Liver (tissue), 9 donors: Measurements from ENCODE around the gene SOX11. TPM values are rescaled to one million over a fixed set of nuclear protein-coding genes. Genes with fewer than 3 reads are reported as not detected.

Experiments
- DNase-seq: peaks from one replicate; pipeline ENCODE4 v3.0.0-alpha.2; 2017; ENCODE audit warnings: low spot score
- H3K27ac ChIP-seq, 2 donors: one replicate each; pipeline ENCODE4 v1.7.0; 2013; ENCODE audit warnings: inconsistent platforms in 2 of 2, low read length in 2 of 2, control low read depth in 1 of 2, low read depth in 1 of 2, mild to moderate bottlenecking in 1 of 2
- H3K27me3 ChIP-seq, 4 donors: one replicate each; pipeline versions ENCODE4 v1.6.1 to v1.7.0; 2013; ENCODE audit warnings: low read length in 3 of 4, inconsistent platforms in 1 of 4, mild to moderate bottlenecking in 1 of 4, moderate library complexity in 1 of 4; ENCODE audit not compliant: control insufficient read depth in 4 of 4, insufficient read depth in 4 of 4
- H3K36me3 ChIP-seq, 4 donors: one replicate each; pipeline versions ENCODE4 v1.6.1 to v1.7.0; 2013; ENCODE audit warnings: low read length in 3 of 4, mild to moderate bottlenecking in 3 of 4, low read depth in 1 of 4, moderate library complexity in 1 of 4; ENCODE audit not compliant: control insufficient read depth in 4 of 4, insufficient read depth in 3 of 4
- H3K4me1 ChIP-seq, 4 donors: one replicate each; pipeline versions ENCODE4 v1.6.1 to v1.7.0; 2013; ENCODE audit warnings: low read length in 3 of 4, mild to moderate bottlenecking in 3 of 4, moderate library complexity in 1 of 4; ENCODE audit not compliant: control insufficient read depth in 4 of 4, insufficient read depth in 4 of 4
- H3K4me3 ChIP-seq, 3 donors: one replicate each; pipeline versions ENCODE4 v1.6.1 to v1.7.0; 2013; ENCODE audit warnings: low read length in 3 of 3, control low read depth in 1 of 3, low read depth in 1 of 3, mild to moderate bottlenecking in 1 of 3
- H3K9ac ChIP-seq, 2 donors: one replicate each; pipeline ENCODE4 v1.7.0; 2013; ENCODE audit warnings: low read length in 2 of 2, mild to moderate bottlenecking in 2 of 2, moderate library complexity in 2 of 2, control low read depth in 1 of 2, low read depth in 1 of 2
- H3K9me3 ChIP-seq, 4 donors: one replicate each; pipeline versions ENCODE4 v1.6.1 to v1.7.0; 2013; ENCODE audit warnings: low read length in 3 of 4; ENCODE audit not compliant: control insufficient read depth in 4 of 4
- CTCF ChIP-seq: fragments of 150-350 bp; IDR thresholded peaks from 2 replicates; pipeline ENCODE4 v1.5.1; 2017; ENCODE audit warnings: improper control_type of control experiment, low read depth, low read length; ENCODE audit not compliant: missing input control
- EGR1 ChIP-seq, 2 donors: IDR thresholded peaks; 2 replicates each; pipeline ENCODE4 v1.6.1; 2016 to 2018; ENCODE audit warnings: antibody characterized with exemption in 2 of 2, low read depth in 2 of 2
- FOXA1 ChIP-seq: IDR thresholded peaks from 2 replicates; pipeline ENCODE4 v1.6.1; 2016; ENCODE audit warnings: antibody characterized with exemption
- FOXA2 ChIP-seq: IDR thresholded peaks from 2 replicates; pipeline ENCODE4 v1.6.1; 2016; ENCODE audit warnings: antibody characterized with exemption
- HNF4A ChIP-seq, 2 donors: conservative IDR thresholded peaks; 2 replicates each; pipeline ENCODE4 v1.6.1; 2016; ENCODE audit warnings: antibody characterized with exemption in 2 of 2, mild to moderate bottlenecking in 2 of 2
- HNF4G ChIP-seq: IDR thresholded peaks from 2 replicates; pipeline ENCODE4 v1.6.1; 2016; ENCODE audit warnings: antibody characterized with exemption
- JUND ChIP-seq, 2 donors: IDR thresholded peaks; 2 replicates each; pipeline ENCODE4 v1.6.1; 2016; ENCODE audit warnings: antibody characterized with exemption in 2 of 2
- MAX ChIP-seq: IDR thresholded peaks from 2 replicates; pipeline ENCODE4 v1.6.1; 2016; ENCODE audit warnings: antibody characterized with exemption
- RAD21 ChIP-seq, 2 donors: IDR thresholded peaks; 2 replicates each; pipeline ENCODE4 v1.6.1; 2016; ENCODE audit warnings: antibody characterized with exemption in 2 of 2, mild to moderate bottlenecking in 2 of 2
- RXRA ChIP-seq, 2 donors: IDR thresholded peaks; 2 replicates each; pipeline ENCODE4 v1.6.1; 2017 to 2018; ENCODE audit warnings: antibody characterized with exemption in 2 of 2, mild to moderate bottlenecking in 1 of 2
- SP1 ChIP-seq: IDR thresholded peaks from 2 replicates; pipeline ENCODE4 v1.6.1; 2018; ENCODE audit warnings: antibody characterized with exemption, mild to moderate bottlenecking
- TAF1 ChIP-seq: conservative IDR thresholded peaks from 2 replicates; pipeline ENCODE4 v1.6.1; 2016; ENCODE audit warnings: antibody characterized with exemption, mild to moderate bottlenecking
- YY1 ChIP-seq: IDR thresholded peaks from 2 replicates; pipeline ENCODE4 v1.6.1; 2016; ENCODE audit warnings: antibody characterized with exemption, mild to moderate bottlenecking
- ZBTB33 ChIP-seq: IDR thresholded peaks from 2 replicates; pipeline ENCODE4 v1.6.1; 2016; ENCODE audit warnings: antibody characterized with exemption
- WGBS: extraction: QIAGEN DNeasy Blood & Tissue Kit; methylation state at CpG from one replicate; pipeline ENCODE4 v1.1.7; 2013; 5-methylcytosine and 5-hydroxymethylcytosine counted together
- polyA plus RNA-seq, 2 donors: library from polyadenylated mRNA; stranded (reverse) in 1 of 2; unstranded in 1 of 2; fragments of 200-250 nt in 1 of 2; fragments of >200 nt in 1 of 2; fragmentation: Nextera tagmentation in 1 of 2; extraction: Ambion mirVana in 1 of 2; gene quantifications; one replicate each; pipeline versions ENCODE4 v1.2.1 to v1.2.3, GENCODE V29; 2013 to 2015
- total RNA-seq, 2 donors: library from RNA; depleted of rRNA; stranded (reverse); fragments of >200 nt; gene quantifications; one replicate each; pipeline ENCODE4 v1.2.3, GENCODE V29; 2014
- donor health status: healthy.
- donor health status: healthy.
- donor health status: healthy.
- donor health status: healthy.
- donor health status: healthy.

The SOX11 gene
- total and polyA plus RNA-seq, 4 donors = 0.09 TPM; not detected in 3

- Histone ChIP-seq H3K4me3 (no peak overlapping the region), H3K27me3 (peaks cover 0 to under 1% (median 0%) of the 10 kb centered on the region in 4 donors), H3K36me3 (no peaks in the 10 kb centered on the region), H3K27ac (no peak overlapping the region), H3K9me3 (peaks cover 0 to 1% (median 0%) of the 10 kb centered on the region in 4 donors), H3K4me1 (no peaks in the 10 kb centered on the region), H3K9ac (no peak overlapping the region)
- no peak for DNase-seq
- WGBS = 74% methylated on average over 5 of the region's 5 CpGs
- TF ChIP-seq FOXA2 (no peak), HNF4A (conservative IDR thresholded peaks at IDR 0.05) (no peak), FOXA1 (no peak), YY1 (no peak), HNF4G (no peak)
Observed at GRCh38 chr2:5661362-5661761, 30.8 kb upstream of the SOX11 start.

- Histone ChIP-seq H3K4me3 (no peak overlapping the region), H3K27me3 (peaks cover 0 to 2% (median 0%) of the 10 kb centered on the region in 4 donors), H3K4me1 (no peaks in the 10 kb centered on the region), H3K27ac (no peak overlapping the region), H3K9ac (no peak overlapping the region), H3K36me3 (no peaks in the 10 kb centered on the region), H3K9me3 (peaks cover 0 to 1% (median 0%) of the 10 kb centered on the region in 4 donors)
- DNase-seq = no peak
- 73% methylated on average over 4 of the region's 4 CpGs for WGBS
- no peak for TF ChIP-seq SP1
- TF ChIP-seq MAX = no peak
- TF ChIP-seq CTCF = no peak
- TF ChIP-seq EGR1 (IDR thresholded peaks at IDR 0.05; ENCODE audit: low read depth in 2 of 2) = no peak
- TF ChIP-seq RXRA (IDR thresholded peaks at IDR 0.05) = no peak
- TF ChIP-seq HNF4A (conservative IDR thresholded peaks at IDR 0.05) = no peak
- no peak for TF ChIP-seq FOXA1
- TF ChIP-seq RAD21 (IDR thresholded peaks at IDR 0.05) = no peak
- no peak for TF ChIP-seq ZBTB33
- no peak for TF ChIP-seq TAF1
- TF ChIP-seq FOXA2 = no peak
- TF ChIP-seq HNF4G = no peak
Observed at GRCh38 chr2:5664278-5664681, 27.9 kb upstream of the SOX11 start.

- no peak overlapping the region for H3K4me3 ChIP-seq
- 65% methylated on average over 1 of the region's 1 CpG for WGBS
- no peaks in the 10 kb centered on the region for H3K4me1 ChIP-seq
- H3K9ac ChIP-seq = no peak overlapping the region
- H3K9me3 ChIP-seq = peaks cover 0 to 1% (median 0%) of the 10 kb centered on the region in 4 donors
- no peak overlapping the region for H3K27ac ChIP-seq
- H3K36me3 ChIP-seq = no peaks in the 10 kb centered on the region
- DNase-seq = no peak
- peaks cover 0 to 2% (median 0%) of the 10 kb centered on the region in 4 donors for H3K27me3 ChIP-seq
- TF ChIP-seq MAX (no peak), TAF1 (no peak), ZBTB33 (no peak), RAD21 (IDR thresholded peaks at IDR 0.05) (no peak), JUND (IDR thresholded peaks at IDR 0.05) (no peak), SP1 (no peak), EGR1 (IDR thresholded peaks at IDR 0.05; ENCODE audit: low read depth in 2 of 2) (no peak), FOXA2 (no peak), HNF4A (conservative IDR thresholded peaks at IDR 0.05) (no peak), CTCF (no peak), RXRA (IDR thresholded peaks at IDR 0.05) (no peak), YY1 (no peak)
Observed at GRCh38 chr2:5665066-5665465, 27.1 kb upstream of the SOX11 start.
